B cell (primary cell): ENCODE measurements around the gene IFT27. TPM values are rescaled to one million over a fixed set of nuclear protein-coding genes. Genes with fewer than 3 reads are reported as not detected.

Experiments
- ATAC-seq: fragments of 200-7000 bp; cut with Tn5 transposase; one replicate; pipeline ENCODE4 v1.10.0; 2021; ENCODE audit warnings: low read depth, mild to moderate bottlenecking, moderate number of reproducible peaks, moderate library complexity
- CTCF ChIA-PET: fragments of 350-600 bp; sonication (Branson Sonifier 250); formaldehyde crosslinking; loops from one replicate; lab custom pipeline; 2021; ENCODE audit warnings: antibody characterized with exemption, inconsistent platforms; lab: Charles Lee
- POLR2A ChIA-PET: fragments of 350-600 bp; sonication (Branson Sonifier 250); formaldehyde crosslinking; loops from one replicate; lab custom pipeline; 2021; ENCODE audit warnings: antibody characterized with exemption; lab: Charles Lee
- DNase-seq: peaks from one replicate; pipeline ENCODE4 v3.0.0; 2013
- H2AFZ ChIP-seq: 2 replicates; pipeline ENCODE4 v1.6.1; 2012; ENCODE audit warnings: mild to moderate bottlenecking, low read depth, low read length; ENCODE audit not compliant: insufficient read depth, poor library complexity, severe bottlenecking
- H3K27ac ChIP-seq, 2 donors: 1 replicate in 1 of 2; 2 replicates in 1 of 2; pipeline ENCODE4 v1.5.1; 2012 to 2013; ENCODE audit warnings: low read length in 2 of 2, mild to moderate bottlenecking in 2 of 2, moderate library complexity in 1 of 2
- H3K27me3 ChIP-seq, 4 experiments: fragments of 200-600 bp in 1 of 4; sonication (generic) in 1 of 4; replicated peaks in 1 of 4; 1 replicate in 2 of 4; 2 replicates in 2 of 4; pipeline versions ENCODE4 v1.6.1 to v1.7.0; 2013 to 2016; ENCODE audit warnings: low read length in 3 of 4, mild to moderate bottlenecking in 2 of 4, mixed read lengths in 1 of 4, moderate library complexity in 1 of 4; ENCODE audit not compliant: insufficient read depth in 4 of 4, control insufficient read depth in 3 of 4; ENCODE audit errors: control extremely low read depth in 1 of 4
- H3K36me3 ChIP-seq, 2 experiments: replicated peaks in 1 of 2; 1 replicate in 1 of 2; 2 replicates in 1 of 2; pipeline versions ENCODE4 v1.6.1 to v1.7.1; 2013; ENCODE audit warnings: low read length in 1 of 2; ENCODE audit not compliant: insufficient read depth in 2 of 2, control insufficient read depth in 1 of 2; ENCODE audit errors: control extremely low read depth in 1 of 2, extremely low read depth in 1 of 2
- H3K4me1 ChIP-seq, 2 donors: fragments of 200-600 bp in 1 of 2; sonication (generic) in 1 of 2; 1 replicate in 1 of 2; 2 replicates in 1 of 2; pipeline versions ENCODE4 v1.5.1 to v1.6.1; 2013 to 2017; ENCODE audit warnings: low read length in 2 of 2; ENCODE audit not compliant: control insufficient read depth in 2 of 2, insufficient read depth in 2 of 2
- H3K4me2 ChIP-seq: replicated peaks from 2 replicates; pipeline ENCODE3; 2012; ENCODE audit warnings: mild to moderate bottlenecking, low read depth, low read length; ENCODE audit not compliant: poor library complexity, severe bottlenecking
- H3K4me3 ChIP-seq, 5 experiments: fragments of 200-600 bp in 1 of 5; sonication (generic) in 1 of 5; 1 replicate in 3 of 5; 2 replicates in 2 of 5; pipeline versions ENCODE4 v1.5.1 to v1.7.0; 2011 to 2016; ENCODE audit warnings: low read length in 4 of 5, mild to moderate bottlenecking in 4 of 5, low read depth in 2 of 5, control low read depth in 1 of 5, moderate library complexity in 1 of 5; ENCODE audit not compliant: insufficient read depth in 1 of 5; ENCODE audit errors: control extremely low read depth in 1 of 5, extremely low read depth in 1 of 5
- H3K79me2 ChIP-seq: fragments of 200-600 bp; sonication (generic); one replicate; pipeline ENCODE4 v1.6.0; 2016; ENCODE audit warnings: low read length; ENCODE audit not compliant: control insufficient read depth, insufficient read depth
- H3K9ac ChIP-seq: fragments of 200-600 bp; sonication (generic); 2 replicates; pipeline ENCODE4 v1.6.1; 2017; ENCODE audit warnings: mild to moderate bottlenecking, low read length, moderate library complexity
- H3K9me3 ChIP-seq, 3 donors: one replicate each; pipeline versions ENCODE4 v1.6.1 to v1.7.1; 2013; ENCODE audit warnings: low read length in 2 of 3; ENCODE audit not compliant: control insufficient read depth in 2 of 3, insufficient read depth in 1 of 3; ENCODE audit errors: control extremely low read depth in 1 of 3
- H4K20me1 ChIP-seq: 2 replicates; pipeline ENCODE4 v1.6.0; 2012; ENCODE audit warnings: mild to moderate bottlenecking, low read length; ENCODE audit not compliant: insufficient read depth, control insufficient read depth, poor library complexity, severe bottlenecking
- H3K27ac Mint-ChIP-seq: one replicate; pipeline ENCODE4 v1.8.0; 2021; ENCODE audit warnings: mixed read lengths
- H3K27me3 Mint-ChIP-seq: one replicate; pipeline ENCODE4 v1.8.0; 2021; ENCODE audit warnings: mixed read lengths
- H3K4me1 Mint-ChIP-seq: one replicate; pipeline ENCODE4 v1.8.0; 2021; ENCODE audit warnings: mixed read lengths
- H3K4me3 Mint-ChIP-seq: one replicate; pipeline ENCODE4 v1.8.0; 2021; ENCODE audit warnings: mixed read lengths
- H3K9me3 Mint-ChIP-seq: one replicate; pipeline ENCODE4 v1.8.0; 2022; ENCODE audit warnings: mixed read lengths; ENCODE audit not compliant: insufficient read depth
- EZH2 ChIP-seq: IDR thresholded peaks from 2 replicates; pipeline ENCODE4 v1.6.1; 2012; ENCODE audit warnings: borderline replicate concordance, low read depth, mild to moderate bottlenecking, moderate library complexity, low read length; ENCODE audit not compliant: insufficient read depth, poor library complexity, severe bottlenecking
- WGBS: methylation state at CpG from one replicate; pipeline ENCODE4 v1.1.5; 2013; ENCODE audit warnings: missing lambda C conversion rate; ENCODE audit not compliant: insufficient coverage; 5-methylcytosine and 5-hydroxymethylcytosine counted together
- intact Hi-C: fragments of 100-400 bp; cut with micrococcal nuclease; formaldehyde crosslinking; loops from one replicate; pipeline ENCODE4 v1.10.0; 2022
- polyA plus RNA-seq: library from polyadenylated mRNA; depleted of rRNA; stranded (reverse); fragments of >200 nt; gene quantifications from 2 replicates; pipeline ENCODE4 v1.2.3, GENCODE V29; 2012
- total RNA-seq, 2 donors: library from RNA; stranded (reverse); fragments of 120-200 nt in 1 of 2; gene quantifications; 1 replicate in 1 of 2; 2 replicates in 1 of 2; pipeline versions ENCODE4 v1.2.3 to v1.2.4, GENCODE V29; 2013 to 2022
- TF ChIP-seq, protein P1 (sequence below): fragments of 200-600 bp; IDR thresholded peaks from one replicate; pipeline ENCODE4 v1.8.0; 2022; ENCODE audit warnings: antibody characterized with exemption, mild to moderate bottlenecking

IFT27 gene
- total and polyA plus RNA-seq, 2 donors (not counting 1 experiment from before 2014, with no cell fraction given), result 17.1 to 42.8 TPM

DNA sequence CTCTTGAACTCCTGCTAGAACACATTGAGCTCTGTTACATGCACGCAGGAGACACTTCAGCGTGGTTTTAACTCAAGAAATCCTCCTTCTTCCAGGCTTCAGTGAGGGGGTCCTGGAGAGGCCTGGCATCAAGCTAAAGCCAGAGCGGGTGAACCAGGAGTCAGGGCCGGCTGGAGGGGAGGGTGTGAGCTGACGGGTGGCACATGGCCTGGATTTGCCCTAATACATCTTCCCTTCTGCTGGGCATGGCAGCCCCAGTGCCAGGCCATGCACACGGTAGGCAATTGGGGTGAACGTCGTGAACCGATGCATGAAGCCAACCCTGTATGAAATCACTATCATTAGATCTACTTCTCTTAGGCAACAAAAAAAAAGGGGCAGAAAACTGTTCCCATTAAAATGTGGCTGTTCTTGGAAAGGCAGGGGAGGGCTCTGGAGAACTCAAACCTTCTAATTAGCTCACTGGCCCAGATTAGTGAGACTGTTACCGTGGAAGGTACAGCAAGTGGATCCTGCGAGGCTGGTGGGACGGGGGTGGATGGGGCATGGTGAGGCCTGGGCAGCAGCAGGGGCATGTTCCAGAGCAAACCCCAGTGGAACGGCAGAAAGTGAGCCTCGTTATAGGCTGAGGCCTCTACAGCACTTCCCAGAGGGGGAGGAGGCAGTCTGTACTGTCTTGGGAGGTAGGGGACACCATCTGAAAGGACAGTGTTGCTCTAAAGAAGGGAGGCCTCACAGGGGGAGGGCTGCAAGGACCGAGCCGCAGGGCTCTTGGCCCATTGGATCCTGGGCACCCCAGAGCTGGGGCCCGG lies 10.6 kb downstream of the IFT27 start:
- Mint-ChIP-seq H3K27ac (no peak overlapping the region), H3K4me3 (no peak overlapping the region), H3K27me3 (no peaks in the 10 kb centered on the region), H3K4me1 (no peaks in the 10 kb centered on the region), H3K9me3 (no peaks in the 10 kb centered on the region)
- CTCF ChIA-PET, result interaction anchor here (4.6 kb wide), 1 partner anchor 8 kb away, joined by 15 read pairs; no protein-coding TSS in a partner anchor
- TF ChIP-seq, protein P1, sequence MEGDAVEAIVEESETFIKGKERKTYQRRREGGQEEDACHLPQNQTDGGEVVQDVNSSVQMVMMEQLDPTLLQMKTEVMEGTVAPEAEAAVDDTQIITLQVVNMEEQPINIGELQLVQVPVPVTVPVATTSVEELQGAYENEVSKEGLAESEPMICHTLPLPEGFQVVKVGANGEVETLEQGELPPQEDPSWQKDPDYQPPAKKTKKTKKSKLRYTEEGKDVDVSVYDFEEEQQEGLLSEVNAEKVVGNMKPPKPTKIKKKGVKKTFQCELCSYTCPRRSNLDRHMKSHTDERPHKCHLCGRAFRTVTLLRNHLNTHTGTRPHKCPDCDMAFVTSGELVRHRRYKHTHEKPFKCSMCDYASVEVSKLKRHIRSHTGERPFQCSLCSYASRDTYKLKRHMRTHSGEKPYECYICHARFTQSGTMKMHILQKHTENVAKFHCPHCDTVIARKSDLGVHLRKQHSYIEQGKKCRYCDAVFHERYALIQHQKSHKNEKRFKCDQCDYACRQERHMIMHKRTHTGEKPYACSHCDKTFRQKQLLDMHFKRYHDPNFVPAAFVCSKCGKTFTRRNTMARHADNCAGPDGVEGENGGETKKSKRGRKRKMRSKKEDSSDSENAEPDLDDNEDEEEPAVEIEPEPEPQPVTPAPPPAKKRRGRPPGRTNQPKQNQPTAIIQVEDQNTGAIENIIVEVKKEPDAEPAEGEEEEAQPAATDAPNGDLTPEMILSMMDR, result no peak
- no peak for TF ChIP-seq EZH2
- Histone ChIP-seq H3K9ac (no peak overlapping the region), H3K36me3 (peaks cover 0 to 20% of the 10 kb centered on the region in 2 experiments), H3K27me3 (no peaks in the 10 kb centered on the region), H3K9me3 (peaks cover 0 to 6% (median 0%) of the 10 kb centered on the region in 3 donors), H3K27ac (no peak overlapping the region), H4K20me1 (no peaks in the 10 kb centered on the region), H3K4me1 (no peaks in the 10 kb centered on the region), H3K4me3 (no peak overlapping the region), H2AFZ (no peak overlapping the region), H3K79me2 (no peaks in the 10 kb centered on the region), H3K4me2 (no peak overlapping the region)
- intact Hi-C loops, result no loop called here
- ATAC-seq (no peak), DNase-seq (no peak)
- 98% methylated on average over 10 of the region's 17 CpGs for WGBS
- POLR2A ChIA-PET, result no interaction called here

DNA sequence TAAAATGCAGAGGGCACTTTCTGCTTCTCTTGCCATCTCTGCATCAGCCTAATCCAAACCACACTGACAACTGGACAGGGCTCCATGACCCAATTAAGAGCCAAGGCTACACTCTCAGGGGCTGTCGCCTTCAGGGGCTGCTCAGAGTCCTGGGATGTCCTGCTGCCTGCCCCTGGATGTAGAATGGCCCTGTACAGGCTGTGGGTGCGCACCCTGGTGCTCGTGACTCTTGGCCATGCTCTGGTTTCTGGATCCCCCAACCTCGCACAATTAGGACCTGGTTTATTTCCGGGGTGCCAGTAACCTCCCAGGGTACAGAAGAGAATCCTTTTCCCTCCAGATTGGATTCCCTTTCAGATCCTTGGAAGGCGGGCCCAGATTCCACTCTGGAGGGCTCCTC lies 11.3 kb downstream of the IFT27 start:
- Mint-ChIP-seq H3K27ac (no peak overlapping the region), H3K9me3 (no peaks in the 10 kb centered on the region), H3K4me1 (no peaks in the 10 kb centered on the region), H3K4me3 (no peak overlapping the region), H3K27me3 (no peaks in the 10 kb centered on the region)
- no peaks in the 10 kb centered on the region for H3K27me3 ChIP-seq
- peaks cover 0 to 6% (median 0%) of the 10 kb centered on the region in 3 donors for H3K9me3 ChIP-seq
- DNase-seq (no peak), ATAC-seq (no peak)
- no peak overlapping the region for H3K4me2 ChIP-seq
- no peaks in the 10 kb centered on the region for H3K4me1 ChIP-seq
- H2AFZ ChIP-seq, result no peak overlapping the region
- intact Hi-C loops, result no loop called here
- TF ChIP-seq EZH2, result no peak
- TF ChIP-seq, protein P1, result no peak
- H4K20me1 ChIP-seq, result no peaks in the 10 kb centered on the region
- CTCF ChIA-PET, result no interaction called here
- no peak overlapping the region for H3K9ac ChIP-seq
- peaks cover 0 to 20% of the 10 kb centered on the region in 2 experiments for H3K36me3 ChIP-seq
- no peak overlapping the region for H3K4me3 ChIP-seq
- WGBS, result 99% methylated on average over 6 of the region's 6 CpGs
- H3K27ac ChIP-seq, result no peak overlapping the region
- POLR2A ChIA-PET, result no interaction called here
- no peaks in the 10 kb centered on the region for H3K79me2 ChIP-seq
